B cell (primary cell): ENCODE data around the gene CASZ1. TPM values are rescaled to one million over a fixed set of nuclear protein-coding genes. Genes with fewer than 3 reads are reported as not detected.

Experiments
- ATAC-seq: fragments of 200-7000 bp; cut with Tn5 transposase; one replicate; pipeline ENCODE4 v1.10.0; 2021; ENCODE audit warnings: low read depth, mild to moderate bottlenecking, moderate number of reproducible peaks, moderate library complexity
- CTCF ChIA-PET: fragments of 350-600 bp; sonication (Branson Sonifier 250); formaldehyde crosslinking; loops from one replicate; lab custom pipeline; 2021; ENCODE audit warnings: antibody characterized with exemption, inconsistent platforms; lab: Charles Lee
- POLR2A ChIA-PET: fragments of 350-600 bp; sonication (Branson Sonifier 250); formaldehyde crosslinking; loops from one replicate; lab custom pipeline; 2021; ENCODE audit warnings: antibody characterized with exemption; lab: Charles Lee
- DNase-seq: peaks from one replicate; pipeline ENCODE4 v3.0.0; 2013
- H2AFZ ChIP-seq: 2 replicates; pipeline ENCODE4 v1.6.1; 2012; ENCODE audit warnings: mild to moderate bottlenecking, low read depth, low read length; ENCODE audit not compliant: insufficient read depth, poor library complexity, severe bottlenecking
- H3K27ac ChIP-seq, 2 donors: 1 replicate in 1 of 2; 2 replicates in 1 of 2; pipeline ENCODE4 v1.5.1; 2012 to 2013; ENCODE audit warnings: low read length in 2 of 2, mild to moderate bottlenecking in 2 of 2, moderate library complexity in 1 of 2
- H3K27me3 ChIP-seq, 4 experiments: fragments of 200-600 bp in 1 of 4; sonication (generic) in 1 of 4; replicated peaks in 1 of 4; 1 replicate in 2 of 4; 2 replicates in 2 of 4; pipeline versions ENCODE4 v1.6.1 to v1.7.0; 2013 to 2016; ENCODE audit warnings: low read length in 3 of 4, mild to moderate bottlenecking in 2 of 4, mixed read lengths in 1 of 4, moderate library complexity in 1 of 4; ENCODE audit not compliant: insufficient read depth in 4 of 4, control insufficient read depth in 3 of 4; ENCODE audit errors: control extremely low read depth in 1 of 4
- H3K36me3 ChIP-seq, 2 experiments: replicated peaks in 1 of 2; 1 replicate in 1 of 2; 2 replicates in 1 of 2; pipeline versions ENCODE4 v1.6.1 to v1.7.1; 2013; ENCODE audit warnings: low read length in 1 of 2; ENCODE audit not compliant: insufficient read depth in 2 of 2, control insufficient read depth in 1 of 2; ENCODE audit errors: control extremely low read depth in 1 of 2, extremely low read depth in 1 of 2
- H3K4me1 ChIP-seq, 2 donors: fragments of 200-600 bp in 1 of 2; sonication (generic) in 1 of 2; 1 replicate in 1 of 2; 2 replicates in 1 of 2; pipeline versions ENCODE4 v1.5.1 to v1.6.1; 2013 to 2017; ENCODE audit warnings: low read length in 2 of 2; ENCODE audit not compliant: control insufficient read depth in 2 of 2, insufficient read depth in 2 of 2
- H3K4me2 ChIP-seq: replicated peaks from 2 replicates; pipeline ENCODE3; 2012; ENCODE audit warnings: mild to moderate bottlenecking, low read depth, low read length; ENCODE audit not compliant: poor library complexity, severe bottlenecking
- H3K4me3 ChIP-seq, 5 experiments: fragments of 200-600 bp in 1 of 5; sonication (generic) in 1 of 5; 1 replicate in 3 of 5; 2 replicates in 2 of 5; pipeline versions ENCODE4 v1.5.1 to v1.7.0; 2011 to 2016; ENCODE audit warnings: low read length in 4 of 5, mild to moderate bottlenecking in 4 of 5, low read depth in 2 of 5, control low read depth in 1 of 5, moderate library complexity in 1 of 5; ENCODE audit not compliant: insufficient read depth in 1 of 5; ENCODE audit errors: control extremely low read depth in 1 of 5, extremely low read depth in 1 of 5
- H3K79me2 ChIP-seq: fragments of 200-600 bp; sonication (generic); one replicate; pipeline ENCODE4 v1.6.0; 2016; ENCODE audit warnings: low read length; ENCODE audit not compliant: control insufficient read depth, insufficient read depth
- H3K9ac ChIP-seq: fragments of 200-600 bp; sonication (generic); 2 replicates; pipeline ENCODE4 v1.6.1; 2017; ENCODE audit warnings: mild to moderate bottlenecking, low read length, moderate library complexity
- H3K9me3 ChIP-seq, 3 donors: one replicate each; pipeline versions ENCODE4 v1.6.1 to v1.7.1; 2013; ENCODE audit warnings: low read length in 2 of 3; ENCODE audit not compliant: control insufficient read depth in 2 of 3, insufficient read depth in 1 of 3; ENCODE audit errors: control extremely low read depth in 1 of 3
- H4K20me1 ChIP-seq: 2 replicates; pipeline ENCODE4 v1.6.0; 2012; ENCODE audit warnings: mild to moderate bottlenecking, low read length; ENCODE audit not compliant: insufficient read depth, control insufficient read depth, poor library complexity, severe bottlenecking
- H3K27ac Mint-ChIP-seq: one replicate; pipeline ENCODE4 v1.8.0; 2021; ENCODE audit warnings: mixed read lengths
- H3K27me3 Mint-ChIP-seq: one replicate; pipeline ENCODE4 v1.8.0; 2021; ENCODE audit warnings: mixed read lengths
- H3K4me1 Mint-ChIP-seq: one replicate; pipeline ENCODE4 v1.8.0; 2021; ENCODE audit warnings: mixed read lengths
- H3K4me3 Mint-ChIP-seq: one replicate; pipeline ENCODE4 v1.8.0; 2021; ENCODE audit warnings: mixed read lengths
- H3K9me3 Mint-ChIP-seq: one replicate; pipeline ENCODE4 v1.8.0; 2022; ENCODE audit warnings: mixed read lengths; ENCODE audit not compliant: insufficient read depth
- EZH2 ChIP-seq: IDR thresholded peaks from 2 replicates; pipeline ENCODE4 v1.6.1; 2012; ENCODE audit warnings: borderline replicate concordance, low read depth, mild to moderate bottlenecking, moderate library complexity, low read length; ENCODE audit not compliant: insufficient read depth, poor library complexity, severe bottlenecking
- WGBS: methylation state at CpG from one replicate; pipeline ENCODE4 v1.1.5; 2013; ENCODE audit warnings: missing lambda C conversion rate; ENCODE audit not compliant: insufficient coverage; 5-methylcytosine and 5-hydroxymethylcytosine counted together
- intact Hi-C: fragments of 100-400 bp; cut with micrococcal nuclease; formaldehyde crosslinking; loops from one replicate; pipeline ENCODE4 v1.10.0; 2022
- polyA plus RNA-seq: library from polyadenylated mRNA; depleted of rRNA; stranded (reverse); fragments of >200 nt; gene quantifications from 2 replicates; pipeline ENCODE4 v1.2.3, GENCODE V29; 2012
- total RNA-seq, 2 donors: library from RNA; stranded (reverse); fragments of 120-200 nt in 1 of 2; gene quantifications; 1 replicate in 1 of 2; 2 replicates in 1 of 2; pipeline versions ENCODE4 v1.2.3 to v1.2.4, GENCODE V29; 2013 to 2022
- TF ChIP-seq, protein P1 (sequence below): fragments of 200-600 bp; IDR thresholded peaks from one replicate; pipeline ENCODE4 v1.8.0; 2022; ENCODE audit warnings: antibody characterized with exemption, mild to moderate bottlenecking

The CASZ1 gene
- total and polyA plus RNA-seq, 2 donors (not counting 1 experiment from before 2014, with no cell fraction given), result 9.5 to 27.2 TPM

DNA sequence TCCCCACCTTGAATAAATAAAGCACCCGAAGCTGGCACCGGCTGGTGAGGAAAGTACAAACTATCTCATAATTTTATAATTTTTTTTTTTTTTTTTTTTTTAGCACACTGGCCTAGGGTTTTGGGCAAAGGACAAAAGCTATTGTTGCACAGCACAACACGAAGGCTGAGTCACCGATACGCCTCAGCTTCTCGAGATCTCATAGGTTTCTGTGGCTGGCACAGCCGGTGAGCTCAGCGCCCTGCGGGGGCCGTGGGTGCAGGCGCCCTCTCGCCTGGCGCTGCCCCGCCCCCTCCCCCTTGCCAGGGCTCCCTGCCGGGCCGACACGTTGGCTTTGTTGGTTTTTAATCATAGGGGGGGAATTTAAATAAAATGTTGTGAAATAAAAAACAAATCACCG is 17.2 kb downstream of the CASZ1 start:
- TF ChIP-seq EZH2, result no peak
- TF ChIP-seq, protein P1, sequence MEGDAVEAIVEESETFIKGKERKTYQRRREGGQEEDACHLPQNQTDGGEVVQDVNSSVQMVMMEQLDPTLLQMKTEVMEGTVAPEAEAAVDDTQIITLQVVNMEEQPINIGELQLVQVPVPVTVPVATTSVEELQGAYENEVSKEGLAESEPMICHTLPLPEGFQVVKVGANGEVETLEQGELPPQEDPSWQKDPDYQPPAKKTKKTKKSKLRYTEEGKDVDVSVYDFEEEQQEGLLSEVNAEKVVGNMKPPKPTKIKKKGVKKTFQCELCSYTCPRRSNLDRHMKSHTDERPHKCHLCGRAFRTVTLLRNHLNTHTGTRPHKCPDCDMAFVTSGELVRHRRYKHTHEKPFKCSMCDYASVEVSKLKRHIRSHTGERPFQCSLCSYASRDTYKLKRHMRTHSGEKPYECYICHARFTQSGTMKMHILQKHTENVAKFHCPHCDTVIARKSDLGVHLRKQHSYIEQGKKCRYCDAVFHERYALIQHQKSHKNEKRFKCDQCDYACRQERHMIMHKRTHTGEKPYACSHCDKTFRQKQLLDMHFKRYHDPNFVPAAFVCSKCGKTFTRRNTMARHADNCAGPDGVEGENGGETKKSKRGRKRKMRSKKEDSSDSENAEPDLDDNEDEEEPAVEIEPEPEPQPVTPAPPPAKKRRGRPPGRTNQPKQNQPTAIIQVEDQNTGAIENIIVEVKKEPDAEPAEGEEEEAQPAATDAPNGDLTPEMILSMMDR, result no peak
- POLR2A ChIA-PET, result no interaction called here
- H3K27ac Mint-ChIP-seq, result no peak overlapping the region
- Histone ChIP-seq H4K20me1 (no peaks in the 10 kb centered on the region), H3K36me3 (no peaks in the 10 kb centered on the region), H3K79me2 (no peaks in the 10 kb centered on the region), H3K9me3 (no peaks in the 10 kb centered on the region), H3K27ac (no peak overlapping the region), H3K4me3 (no peak overlapping the region), H3K27me3 (no peaks in the 10 kb centered on the region), H3K4me2 (no peak overlapping the region), H3K4me1 (no peaks in the 10 kb centered on the region), H3K9ac (no peak overlapping the region), H2AFZ (no peak overlapping the region)
- DNase-seq (no peak), ATAC-seq (no peak)
- intact Hi-C loops, result no loop called here
- CTCF ChIA-PET, result no interaction called here
- H3K4me1 Mint-ChIP-seq, result no peaks in the 10 kb centered on the region
- no peaks in the 10 kb centered on the region for H3K9me3 Mint-ChIP-seq
- H3K27me3 Mint-ChIP-seq, result no peaks in the 10 kb centered on the region
- no peak overlapping the region for H3K4me3 Mint-ChIP-seq
- 87% methylated on average over 11 of the region's 18 CpGs for WGBS

GRCh38 chr1:10778640-10779039 is 17.8 kb downstream of the CASZ1 start:
- Mint-ChIP-seq H3K4me1 (no peaks in the 10 kb centered on the region), H3K4me3 (no peak overlapping the region), H3K27ac (no peak overlapping the region), H3K9me3 (no peaks in the 10 kb centered on the region), H3K27me3 (no peaks in the 10 kb centered on the region)
- no peak overlapping the region for H3K4me2 ChIP-seq
- H3K27me3 ChIP-seq, result no peaks in the 10 kb centered on the region
- ChIA-PET CTCF (no interaction called here), POLR2A (no interaction called here)
- H3K27ac ChIP-seq, result no peak overlapping the region
- no peak for ATAC-seq
- intact Hi-C loops, result no loop called here
- TF ChIP-seq EZH2, result no peak
- TF ChIP-seq, protein P1, result no peak
- no peaks in the 10 kb centered on the region for H3K9me3 ChIP-seq
- H3K36me3 ChIP-seq, result no peaks in the 10 kb centered on the region
- 92% methylated on average over 7 of the region's 10 CpGs for WGBS
- H3K9ac ChIP-seq, result no peak overlapping the region
- H3K4me3 ChIP-seq, result no peak overlapping the region
- DNase-seq, result no peak
- no peaks in the 10 kb centered on the region for H3K79me2 ChIP-seq
- no peaks in the 10 kb centered on the region for H4K20me1 ChIP-seq
- H2AFZ ChIP-seq, result no peak overlapping the region
- H3K4me1 ChIP-seq, result no peaks in the 10 kb centered on the region
